ENCODE measurements around the gene ZNF3. TPM values are rescaled to one million over a fixed set of nuclear protein-coding genes. Genes with fewer than 3 reads are reported as not detected.

The ZNF3 gene
- total RNA-seq, 1 donor from 2014 or later = 23.0 TPM

DNA sequence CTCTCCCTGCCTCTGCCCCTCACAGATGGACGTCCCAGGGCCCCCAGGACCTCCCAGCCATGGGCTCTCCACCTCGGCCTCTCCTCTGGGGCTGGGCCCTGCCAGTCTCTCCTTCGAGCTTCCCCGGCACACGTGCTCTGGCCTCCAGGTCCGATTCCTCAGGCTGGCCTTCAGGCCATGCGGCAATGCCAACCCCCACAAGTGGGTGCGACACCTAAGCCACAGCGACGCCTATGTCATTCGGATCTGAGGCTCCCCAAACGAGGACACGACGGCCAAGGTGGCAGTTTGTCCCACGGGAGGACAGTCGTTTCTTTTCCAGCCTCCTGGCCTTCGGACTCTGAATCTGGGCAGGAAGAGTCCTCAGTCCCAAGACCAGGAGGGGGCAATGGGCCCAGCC lies 25.1 kb upstream of the ZNF3 start:
- no peak for DNase-seq
- ATAC-seq = no peak
- no peak overlapping the region for H3K4me3 ChIP-seq
- H3K4me1 ChIP-seq = peaks cover 8% of the 10 kb centered on the region
- H3K27ac ChIP-seq = no peak overlapping the region
- H3K36me3 ChIP-seq = peaks cover 89% of the 10 kb centered on the region
- intact Hi-C loops (cut with DNase I) = no loop called here
- no peaks in the 10 kb centered on the region for H3K27me3 ChIP-seq (ENCODE audit: low read depth)
- TF ChIP-seq, protein P1, sequence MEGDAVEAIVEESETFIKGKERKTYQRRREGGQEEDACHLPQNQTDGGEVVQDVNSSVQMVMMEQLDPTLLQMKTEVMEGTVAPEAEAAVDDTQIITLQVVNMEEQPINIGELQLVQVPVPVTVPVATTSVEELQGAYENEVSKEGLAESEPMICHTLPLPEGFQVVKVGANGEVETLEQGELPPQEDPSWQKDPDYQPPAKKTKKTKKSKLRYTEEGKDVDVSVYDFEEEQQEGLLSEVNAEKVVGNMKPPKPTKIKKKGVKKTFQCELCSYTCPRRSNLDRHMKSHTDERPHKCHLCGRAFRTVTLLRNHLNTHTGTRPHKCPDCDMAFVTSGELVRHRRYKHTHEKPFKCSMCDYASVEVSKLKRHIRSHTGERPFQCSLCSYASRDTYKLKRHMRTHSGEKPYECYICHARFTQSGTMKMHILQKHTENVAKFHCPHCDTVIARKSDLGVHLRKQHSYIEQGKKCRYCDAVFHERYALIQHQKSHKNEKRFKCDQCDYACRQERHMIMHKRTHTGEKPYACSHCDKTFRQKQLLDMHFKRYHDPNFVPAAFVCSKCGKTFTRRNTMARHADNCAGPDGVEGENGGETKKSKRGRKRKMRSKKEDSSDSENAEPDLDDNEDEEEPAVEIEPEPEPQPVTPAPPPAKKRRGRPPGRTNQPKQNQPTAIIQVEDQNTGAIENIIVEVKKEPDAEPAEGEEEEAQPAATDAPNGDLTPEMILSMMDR (IDR thresholded peaks at IDR 0.05) = no peak
- H3K9me3 ChIP-seq = no peaks in the 10 kb centered on the region

GRCh38 chr7:100105534-100105933 lies 24.0 kb upstream of the ZNF3 start:
- Histone ChIP-seq H3K9me3 (no peaks in the 10 kb centered on the region), H3K27ac (no peak overlapping the region), H3K4me1 (peaks cover 8% of the 10 kb centered on the region), H3K4me3 (no peak overlapping the region), H3K36me3 (peaks cover 78% of the 10 kb centered on the region), H3K27me3 (ENCODE audit: low read depth) (no peaks in the 10 kb centered on the region)
- intact Hi-C loops (cut with DNase I) = no loop called here
- no peak for ATAC-seq
- TF ChIP-seq, protein P1 (IDR thresholded peaks at IDR 0.05) = no peak
- DNase-seq = no peak

GRCh38 chr7:100102950-100103840 lies 21.7 kb upstream of the ZNF3 start:
- Histone ChIP-seq H3K9me3 (no peaks in the 10 kb centered on the region), H3K36me3 (peaks cover 68% of the 10 kb centered on the region), H3K4me1 (peaks cover 22% of the 10 kb centered on the region), H3K27me3 (ENCODE audit: low read depth) (no peaks in the 10 kb centered on the region), H3K4me3 (no peak overlapping the region), H3K27ac (no peak overlapping the region)
- TF ChIP-seq, protein P1 (IDR thresholded peaks at IDR 0.05) = no peak
- no peak for ATAC-seq
- intact Hi-C loops (cut with DNase I) = no loop called here
- no peak for DNase-seq

GRCh38 chr7:100101016-100101862 lies 19.7 kb upstream of the ZNF3 start, which contains the start of the genes AP4M1 and MCM7:
AP4M1 (plus strand) TSS chr7:100101643; CDS start chr7:100101715, 72 bp downstream.
MCM7 (minus strand) TSS chr7:100101397; CDS start chr7:100101294, 103 bp downstream.
- TF ChIP-seq, protein P1 (IDR thresholded peaks at IDR 0.05) = no peak
- H3K4me1 ChIP-seq = peaks cover 24% of the 10 kb centered on the region
- peak within 1 kb of the TSS; percentile 91 for H3K27ac ChIP-seq
- H3K4me3 ChIP-seq = peak within 1 kb of the TSS; percentile 97
- peak; percentile 97 for ATAC-seq
- no peaks in the 10 kb centered on the region for H3K9me3 ChIP-seq
- intact Hi-C loops (cut with DNase I) = no loop called here
- peaks cover 68% of the 10 kb centered on the region for H3K36me3 ChIP-seq
- DNase-seq = peak; percentile 99
- no peaks in the 10 kb centered on the region for H3K27me3 ChIP-seq (ENCODE audit: low read depth)

DNA sequence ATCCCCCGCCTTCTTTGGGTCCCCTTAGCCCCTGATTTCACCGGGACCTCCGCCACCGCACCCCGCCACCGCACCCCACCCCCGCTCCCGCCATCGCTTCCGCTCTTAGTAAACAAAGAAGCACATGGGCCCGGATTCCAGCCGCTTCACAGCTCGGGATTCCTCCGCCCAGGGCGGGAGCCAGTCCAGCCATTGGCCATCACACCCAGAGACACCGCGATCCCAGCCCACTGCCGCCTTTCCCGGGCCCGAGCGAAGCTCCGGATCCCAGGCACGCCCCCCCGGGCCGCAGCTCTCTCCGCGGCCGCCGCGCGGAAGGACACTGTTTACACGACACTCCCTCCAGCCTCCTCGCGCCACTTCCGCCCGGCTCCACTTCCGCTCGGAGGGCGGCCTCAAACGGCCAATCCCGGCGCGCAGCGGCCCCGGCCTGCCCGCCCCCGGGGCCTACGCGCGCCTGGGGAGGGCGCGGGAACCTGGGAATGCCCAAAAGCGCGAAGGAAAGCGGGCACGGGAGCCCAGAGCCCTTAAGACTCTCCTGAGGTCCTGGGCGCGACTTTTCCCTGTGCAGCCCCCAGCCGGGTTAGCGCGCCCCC lies 19.0 kb upstream of the ZNF3 start:
- H3K27me3 ChIP-seq (ENCODE audit: low read depth) = no peaks in the 10 kb centered on the region
- peaks cover 68% of the 10 kb centered on the region for H3K36me3 ChIP-seq
- peak; percentile 95 to 96 for ATAC-seq
- peak overlapping the region; percentile 97 for H3K4me3 ChIP-seq
- DNase-seq = peak; percentile 93
- H3K4me1 ChIP-seq = peaks cover 24% of the 10 kb centered on the region
- TF ChIP-seq, protein P1 (IDR thresholded peaks at IDR 0.05) = no peak
- H3K27ac ChIP-seq = peak overlapping the region; percentile 91
- no peaks in the 10 kb centered on the region for H3K9me3 ChIP-seq
- intact Hi-C loops (cut with DNase I) = no loop called here

All from lower lobe of right lung (tissue), 2 donors.